ENCODE measurements around the gene EDC4. TPM values are rescaled to one million over a fixed set of nuclear protein-coding genes. Genes with fewer than 3 reads are reported as not detected.

The EDC4 gene
- total and polyA plus RNA-seq, 2 of the 13 experiments (the other 11 are each of a cell fraction or from before 2014, with no cell fraction given): 51.4 to 59.1 TPM

GRCh38 chr16:67892899-67893742, 20.3 kb downstream of the EDC4 start, which contains the start of gene PSKH1 (continued):
- TF ChIP-seq UBTF (CRISPR knock-in tag; IDR thresholded peaks at IDR 0.05): peak; percentile 80; the same call in 1 of the 2 replicates
- TF ChIP-seq ZNF468 (CRISPR knock-in tag; IDR thresholded peaks at IDR 0.05): peak; percentile 82; the same call in 1 of the 2 replicates
- peak; percentile 83; the same call in 1 of the 2 replicates for TF ChIP-seq FOXK1 (CRISPR knock-in tag; IDR thresholded peaks at IDR 0.05; ENCODE audit: borderline replicate concordance, low read depth)
- 0 out of 2 replicates have a peak, but pooled peaks have one; percentile 33 for TF ChIP-seq REL (CRISPR knock-in tag; conservative IDR thresholded peaks at IDR 0.05)
- TF ChIP-seq KDM2A (CRISPR knock-in tag; IDR thresholded peaks at IDR 0.05; ENCODE audit: borderline replicate concordance, low read depth): 0 out of 2 replicates have a peak, but pooled peaks have one; percentile 11
- 0 out of 2 replicates have a peak, but pooled peaks have one; percentile 88 for TF ChIP-seq AKNA (CRISPR knock-in tag; IDR thresholded peaks at IDR 0.05; ENCODE audit: borderline replicate concordance)
- 0 out of 2 replicates have a peak, but pooled peaks have one; percentile 7 for TF ChIP-seq PATZ1 (CRISPR knock-in tag; IDR thresholded peaks at IDR 0.05)
- TF ChIP-seq MLX (CRISPR knock-in tag; IDR thresholded peaks at IDR 0.05): no peak
- peak; percentile 86; the same call in 1 of the 2 replicates for TF ChIP-seq ARNT2 (CRISPR knock-in tag; IDR thresholded peaks at IDR 0.05; ENCODE audit: low read depth)
- TF ChIP-seq ZNF142 (CRISPR knock-in tag; IDR thresholded peaks at IDR 0.05): peak; percentile 61; the same call in 1 of the 2 replicates
